Transverse colon (tissue), 3 donors: ENCODE data around the gene P2RY2.

Source experiments
- POLR2A ChIP-seq: fragments of 450-650 bp; IDR thresholded peaks from one replicate; pipeline ENCODE4 v1.6.1; 2016; ENCODE audit warnings: antibody characterized with exemption, mild to moderate bottlenecking, moderate library complexity
- POLR2AphosphoS5 ChIP-seq, 3 donors: sonication (generic); formaldehyde crosslinking; IDR thresholded peaks; one replicate each; pipeline ENCODE4 v1.6.1; 2016; ENCODE audit warnings: antibody characterized with exemption in 3 of 3

DNA sequence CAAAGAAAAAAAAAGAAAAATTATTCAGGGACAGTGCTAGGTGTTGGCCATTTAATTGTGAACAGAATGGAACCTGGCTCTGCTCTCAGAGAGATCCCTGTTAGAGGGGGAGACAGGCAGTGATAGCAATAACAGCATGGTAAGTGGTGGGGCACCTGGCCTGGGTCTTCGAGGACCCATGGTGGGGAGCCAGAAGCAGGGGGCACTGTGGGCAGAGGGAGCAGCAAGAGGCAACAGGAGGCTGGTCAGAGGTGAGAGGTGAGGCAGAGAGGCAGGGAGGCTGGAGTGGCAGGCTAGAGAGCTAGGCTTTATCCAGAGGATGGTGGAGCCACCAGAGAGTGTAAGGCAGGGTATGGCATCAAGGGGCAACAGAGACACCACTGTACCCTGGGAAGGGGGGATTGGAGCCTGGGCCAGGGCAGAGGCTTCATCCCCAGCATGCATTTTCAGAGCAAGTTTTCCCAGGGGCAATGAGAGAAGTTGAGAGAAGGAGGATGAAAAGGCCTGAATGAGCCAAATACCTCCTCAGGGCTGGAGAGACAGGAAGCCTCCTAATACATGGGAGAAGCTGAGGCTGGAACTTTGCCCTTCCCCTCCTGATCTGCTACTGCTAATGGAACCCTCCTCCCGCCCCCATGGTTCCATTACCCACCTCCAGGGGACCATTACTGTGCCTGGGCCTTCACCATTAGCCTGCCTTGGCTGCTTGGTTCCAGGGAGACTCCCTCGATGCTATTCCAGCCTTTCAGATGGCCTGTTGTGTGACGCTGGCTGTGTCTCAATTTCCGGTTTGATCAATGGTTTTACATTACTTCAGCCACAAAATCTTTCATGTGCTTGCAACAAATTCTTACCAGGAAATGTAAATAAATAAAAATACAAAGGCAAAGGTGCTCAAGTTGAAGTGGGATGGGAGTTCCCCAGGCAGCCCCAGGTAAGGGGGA is 2.6 kb upstream of the P2RY2 start:
- TF ChIP-seq POLR2A (no peak), POLR2AphosphoS5 (IDR thresholded peaks at IDR 0.05) (no peak)
